ENCODE results near the gene PXDC1. TPM values are rescaled to one million over a fixed set of nuclear protein-coding genes. Genes with fewer than 3 reads are reported as not detected.

Gene PXDC1
- total RNA-seq, 1 experiment from 2014 or later = 81.8 TPM

Other genes starting within 250 kb of the PXDC1 start
- 5.3 and 6.1 TPM in 2 replicates for gene FAM50B, start 97.7 kb upstream of the PXDC1 start, total RNA-seq (2014; rRNA removed; shearing (Covaris generic))

All from Daoy (cell line).